Upper lobe of left lung (tissue), 6 donors: ENCODE data around the gene ERP44. TPM values are rescaled to one million over a fixed set of nuclear protein-coding genes. Genes with fewer than 3 reads are reported as not detected.
"Not testable (repeated sequence)": the region's sequence is repeated elsewhere in the genome, so short reads cannot be mapped to it uniquely, and the experiment has no call there.

ENCODE experiments used
- ATAC-seq, 2 donors: fragments of 200-7000 bp; cut with Tn5 transposase; one replicate each; pipeline ENCODE4 v1.9.1; 2022; ENCODE audit warnings: mild to moderate bottlenecking in 2 of 2, moderate library complexity in 2 of 2; ENCODE audit not compliant: low FRiP score in 2 of 2
- DNase-seq, 2 donors: peaks; one replicate each; pipeline ENCODE4 v3.0.0-alpha.2; 2019 to 2020
- H3K27ac ChIP-seq, 4 donors: fragments of 200-600 bp; sonication (generic); one replicate each; pipeline ENCODE4 v1.5.1; 2016 to 2019
- H3K27me3 ChIP-seq, 4 donors: fragments of 200-600 bp; sonication (generic); one replicate each; pipeline ENCODE4 v1.5.1; 2017 to 2019
- H3K36me3 ChIP-seq, 4 donors: fragments of 200-600 bp; sonication (generic); one replicate each; pipeline ENCODE4 v1.5.1; 2016 to 2019
- H3K4me1 ChIP-seq, 4 donors: fragments of 200-600 bp; sonication (generic); one replicate each; pipeline ENCODE4 v1.5.1; 2018 to 2019
- H3K4me3 ChIP-seq, 4 donors: fragments of 200-600 bp; sonication (generic); one replicate each; pipeline ENCODE4 v1.5.1; 2017 to 2019; ENCODE audit warnings: mild to moderate bottlenecking in 2 of 4, moderate library complexity in 1 of 4
- H3K9me3 ChIP-seq, 4 donors: fragments of 200-600 bp; sonication (generic); one replicate each; pipeline ENCODE4 v1.5.1; 2018 to 2019
- EP300 ChIP-seq, 4 donors: sonication (generic); formaldehyde crosslinking; IDR thresholded peaks; one replicate each; pipeline ENCODE4 v1.5.1; 2017; ENCODE audit warnings: antibody characterized with exemption in 4 of 4, control low read depth in 2 of 4
- POLR2A ChIP-seq, 4 donors: fragments of 450-650 bp; IDR thresholded peaks; one replicate each; pipeline ENCODE4 v1.5.1; 2016 to 2017; ENCODE audit warnings: antibody characterized with exemption in 4 of 4, mild to moderate bottlenecking in 2 of 4
- POLR2AphosphoS5 ChIP-seq, 2 donors: sonication (generic); formaldehyde crosslinking; IDR thresholded peaks; one replicate each; pipeline ENCODE4 v1.5.1; 2017; ENCODE audit warnings: antibody characterized with exemption in 2 of 2
- WGBS, 2 donors: methylation state at CpG; one replicate each; pipeline ENCODE4 v1.1.5; 2017 to 2018; 5-methylcytosine and 5-hydroxymethylcytosine counted together
- total RNA-seq, 6 donors: library from RNA; depleted of rRNA in 4 of 6; stranded (reverse); fragments of >200 nt in 4 of 6; gene quantifications; one replicate each; pipeline versions ENCODE4 v1.1.0 to v1.2.1, GENCODE V29; 2016 to 2021
- TF ChIP-seq, protein P1 (sequence below), 6 experiments: fragments of 450-650 bp in 4 of 6; fragments of 200-600 bp in 2 of 6; sonication (generic) in 2 of 6; IDR thresholded peaks; one replicate each; pipeline ENCODE4 v1.5.1; 2016 to 2019; ENCODE audit warnings: antibody characterized with exemption in 6 of 6
- donor health status: DM: no; HTN: no; CAD: no; lungs with moderate emphysema.
- donor health status: DM: no; HTN: yes; CAD: no; lungs with severe emphysema.

The ERP44 gene
- total RNA-seq, 6 donors from 2014 or later: 11.5 to 28.5 (median 20.4) TPM

DNA sequence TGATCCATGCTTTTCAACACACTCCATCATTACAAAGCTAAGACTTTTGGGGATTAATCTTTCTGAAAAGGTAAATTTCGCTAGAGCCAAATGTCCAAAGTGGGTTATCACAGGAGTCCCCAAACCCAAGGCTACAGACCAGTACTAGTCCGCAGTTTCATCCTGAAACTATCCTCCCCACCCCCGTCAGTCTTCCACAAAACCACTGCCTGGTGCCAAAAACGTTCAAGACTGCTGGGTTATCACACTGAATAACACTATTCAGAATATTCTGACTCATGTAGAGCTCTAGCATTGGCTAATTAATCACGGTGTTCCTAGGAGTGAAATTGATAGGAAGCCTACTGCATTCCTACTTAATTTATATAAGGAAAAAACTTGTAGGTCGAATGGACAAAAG, 24.7 kb downstream of the ERP44 start:
- no peaks in the 10 kb centered on the region for H3K36me3 ChIP-seq
- H3K27ac ChIP-seq: no peak overlapping the region
- TF ChIP-seq POLR2AphosphoS5 (IDR thresholded peaks at IDR 0.05): no peak
- no peak for TF ChIP-seq EP300 (IDR thresholded peaks at IDR 0.05)
- no peak for TF ChIP-seq POLR2A (IDR thresholded peaks at IDR 0.05)
- TF ChIP-seq, protein P1, sequence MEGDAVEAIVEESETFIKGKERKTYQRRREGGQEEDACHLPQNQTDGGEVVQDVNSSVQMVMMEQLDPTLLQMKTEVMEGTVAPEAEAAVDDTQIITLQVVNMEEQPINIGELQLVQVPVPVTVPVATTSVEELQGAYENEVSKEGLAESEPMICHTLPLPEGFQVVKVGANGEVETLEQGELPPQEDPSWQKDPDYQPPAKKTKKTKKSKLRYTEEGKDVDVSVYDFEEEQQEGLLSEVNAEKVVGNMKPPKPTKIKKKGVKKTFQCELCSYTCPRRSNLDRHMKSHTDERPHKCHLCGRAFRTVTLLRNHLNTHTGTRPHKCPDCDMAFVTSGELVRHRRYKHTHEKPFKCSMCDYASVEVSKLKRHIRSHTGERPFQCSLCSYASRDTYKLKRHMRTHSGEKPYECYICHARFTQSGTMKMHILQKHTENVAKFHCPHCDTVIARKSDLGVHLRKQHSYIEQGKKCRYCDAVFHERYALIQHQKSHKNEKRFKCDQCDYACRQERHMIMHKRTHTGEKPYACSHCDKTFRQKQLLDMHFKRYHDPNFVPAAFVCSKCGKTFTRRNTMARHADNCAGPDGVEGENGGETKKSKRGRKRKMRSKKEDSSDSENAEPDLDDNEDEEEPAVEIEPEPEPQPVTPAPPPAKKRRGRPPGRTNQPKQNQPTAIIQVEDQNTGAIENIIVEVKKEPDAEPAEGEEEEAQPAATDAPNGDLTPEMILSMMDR (IDR thresholded peaks at IDR 0.05): no peak
- ATAC-seq: no peak
- H3K4me3 ChIP-seq: no peak overlapping the region
- 87 to 89% methylated on average over 6 of the region's 6 CpGs for WGBS, 2 donors
- no peaks in the 10 kb centered on the region for H3K27me3 ChIP-seq
- H3K4me1 ChIP-seq: peaks cover 0 to 4% (median 0%) of the 10 kb centered on the region in 4 donors
- no peak for DNase-seq
- H3K9me3 ChIP-seq: no peaks in the 10 kb centered on the region

DNA sequence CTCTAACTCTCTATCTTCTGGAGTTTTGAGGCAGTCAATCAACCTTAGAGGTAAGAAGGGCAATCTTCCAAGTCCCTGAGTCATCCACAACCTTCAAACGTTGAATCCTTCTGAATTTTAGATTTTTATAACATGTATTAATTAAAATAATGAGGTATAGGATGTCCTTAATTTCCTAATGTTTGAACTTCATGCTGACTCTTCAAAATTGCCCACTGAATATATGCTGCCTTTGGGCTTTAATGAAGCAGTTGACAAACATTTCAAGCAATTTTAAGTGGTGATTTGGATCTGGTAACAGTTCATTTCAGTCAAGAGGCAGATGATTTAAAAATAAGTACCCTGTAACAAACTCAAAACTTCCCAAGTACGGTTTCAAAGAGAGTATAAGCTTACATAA, 26.0 kb downstream of the ERP44 start:
- H3K9me3 ChIP-seq: no peaks in the 10 kb centered on the region
- ATAC-seq (no peak), DNase-seq (no peak)
- peaks cover 0 to 4% (median 0%) of the 10 kb centered on the region in 4 donors for H3K4me1 ChIP-seq
- TF ChIP-seq, protein P1 (IDR thresholded peaks at IDR 0.05): no peak
- TF ChIP-seq POLR2A (IDR thresholded peaks at IDR 0.05): no peak
- TF ChIP-seq POLR2AphosphoS5 (IDR thresholded peaks at IDR 0.05): no peak
- no peak for TF ChIP-seq EP300 (IDR thresholded peaks at IDR 0.05)
- WGBS, 2 donors: 57 to 65% methylated on average over 2 of the region's 2 CpGs
- no peak overlapping the region for H3K4me3 ChIP-seq
- H3K27me3 ChIP-seq: no peaks in the 10 kb centered on the region
- no peaks in the 10 kb centered on the region for H3K36me3 ChIP-seq
- no peak overlapping the region for H3K27ac ChIP-seq

DNA sequence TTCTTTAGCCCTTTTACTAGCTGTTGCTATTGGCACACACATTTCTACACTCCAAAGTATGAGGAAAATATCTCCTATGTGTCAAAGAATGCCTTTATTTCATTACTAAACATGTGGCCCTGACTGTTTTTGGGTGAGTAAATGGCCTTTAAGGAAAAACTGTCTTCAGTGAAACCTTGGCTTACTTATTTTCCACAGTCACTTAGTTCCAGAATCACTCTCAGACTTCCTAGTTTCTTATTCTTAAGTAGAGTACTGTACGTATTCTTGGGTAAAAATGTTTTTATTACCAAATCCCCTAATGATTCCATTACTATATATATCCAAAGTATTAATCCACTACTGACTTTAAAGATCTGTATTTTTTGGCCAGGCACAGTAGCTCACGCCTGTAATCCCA, 27.5 kb downstream of the ERP44 start:
- Histone ChIP-seq H3K36me3 (no peaks in the 10 kb centered on the region), H3K27me3 (no peaks in the 10 kb centered on the region), H3K4me3 (no peak overlapping the region), H3K27ac (no peak overlapping the region), H3K9me3 (no peaks in the 10 kb centered on the region), H3K4me1 (peaks cover 4 to 7% (median 5%) of the 10 kb centered on the region in 4 donors)
- DNase-seq (no peak), ATAC-seq (no peak)
- TF ChIP-seq POLR2A (IDR thresholded peaks at IDR 0.05): no peak
- TF ChIP-seq, protein P1 (IDR thresholded peaks at IDR 0.05): no peak
- TF ChIP-seq POLR2AphosphoS5 (IDR thresholded peaks at IDR 0.05): no peak
- TF ChIP-seq EP300 (IDR thresholded peaks at IDR 0.05): no peak
- 86 to 92% methylated on average over 2 of the region's 2 CpGs for WGBS, 2 donors

DNA sequence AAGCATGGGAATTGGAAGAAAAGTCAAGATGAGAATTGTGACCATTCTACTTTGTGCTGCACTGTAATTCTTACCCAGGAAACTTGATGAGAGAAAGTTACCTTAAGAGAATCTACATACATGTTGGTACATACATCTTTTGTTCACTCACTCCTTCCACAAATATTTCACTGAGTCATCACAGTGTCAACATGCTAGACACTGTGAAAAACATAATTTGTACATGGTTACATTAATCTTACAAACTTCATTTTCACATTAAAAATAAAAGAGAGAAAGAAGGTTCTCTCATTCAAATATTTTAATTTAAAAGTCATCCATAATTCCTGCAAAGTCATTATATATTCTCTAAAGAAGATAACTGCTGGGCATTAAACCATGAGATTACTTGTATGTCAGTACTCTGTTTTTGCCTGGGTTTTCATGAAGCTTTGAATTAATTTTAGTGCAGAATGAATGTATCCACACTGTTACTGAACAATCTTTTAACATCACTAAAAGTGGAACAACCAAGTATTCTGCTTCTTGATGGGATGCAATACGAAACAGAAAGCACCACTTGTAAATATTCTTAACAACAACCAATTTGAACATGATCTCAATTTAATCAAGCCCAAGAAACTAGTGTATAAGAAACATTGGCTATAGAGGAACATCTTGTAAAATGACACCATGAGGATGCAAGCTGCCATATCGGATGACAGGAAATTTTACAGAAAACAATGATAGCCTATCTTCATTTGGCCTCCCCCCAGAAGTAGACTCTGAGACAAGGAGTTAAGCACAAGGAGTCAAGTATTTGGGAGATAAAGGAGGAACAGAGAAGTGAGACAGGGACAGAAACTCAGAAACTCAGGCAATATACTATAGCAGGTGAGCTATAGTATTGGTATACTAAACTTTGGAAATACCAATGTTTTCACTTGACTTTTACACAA, 28.4 kb downstream of the ERP44 start:
- Histone ChIP-seq H3K27me3 (no peaks in the 10 kb centered on the region), H3K9me3 (no peaks in the 10 kb centered on the region), H3K4me1 (peaks cover 4 to 10% (median 7%) of the 10 kb centered on the region in 4 donors), H3K27ac (no peak overlapping the region), H3K36me3 (no peaks in the 10 kb centered on the region), H3K4me3 (no peak overlapping the region)
- DNase-seq (no peak), ATAC-seq (no peak)
- 72 to 83% methylated on average over 2 of the region's 2 CpGs for WGBS, 2 donors
- TF ChIP-seq EP300 (IDR thresholded peaks at IDR 0.05) (no peak), POLR2AphosphoS5 (IDR thresholded peaks at IDR 0.05) (no peak), POLR2A (IDR thresholded peaks at IDR 0.05) (no peak)
- TF ChIP-seq, protein P1 (IDR thresholded peaks at IDR 0.05): no peak

DNA sequence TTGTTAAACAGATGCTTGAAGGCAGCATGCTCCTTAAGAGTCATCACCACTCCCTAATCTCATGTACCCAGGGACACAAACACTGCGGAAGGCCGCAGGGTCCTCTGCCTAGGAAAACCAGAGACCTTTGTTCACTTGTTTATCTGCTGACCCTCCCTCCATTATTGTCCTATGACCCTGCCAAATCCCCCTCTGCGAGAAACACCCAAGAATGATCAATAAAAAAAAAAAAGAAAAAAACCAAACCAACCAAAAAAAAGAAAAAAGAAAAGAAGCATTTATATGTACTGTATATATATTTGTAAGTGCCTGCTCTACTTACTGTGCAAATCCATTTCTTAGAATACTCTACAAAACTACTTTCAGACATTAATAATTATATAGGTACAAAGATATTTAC, 29.7 kb downstream of the ERP44 start:
- not testable (repeated sequence) for H3K36me3 ChIP-seq, H3K4me3 ChIP-seq, ATAC-seq, H3K9me3 ChIP-seq, DNase-seq, H3K27ac ChIP-seq, H3K27me3 ChIP-seq
- WGBS, 2 donors: 67 to 86% methylated on average over 1 of the region's 3 CpGs
- H3K4me1 ChIP-seq: peaks cover 4 to 10% (median 8%) of the 10 kb centered on the region in 4 donors

DNA sequence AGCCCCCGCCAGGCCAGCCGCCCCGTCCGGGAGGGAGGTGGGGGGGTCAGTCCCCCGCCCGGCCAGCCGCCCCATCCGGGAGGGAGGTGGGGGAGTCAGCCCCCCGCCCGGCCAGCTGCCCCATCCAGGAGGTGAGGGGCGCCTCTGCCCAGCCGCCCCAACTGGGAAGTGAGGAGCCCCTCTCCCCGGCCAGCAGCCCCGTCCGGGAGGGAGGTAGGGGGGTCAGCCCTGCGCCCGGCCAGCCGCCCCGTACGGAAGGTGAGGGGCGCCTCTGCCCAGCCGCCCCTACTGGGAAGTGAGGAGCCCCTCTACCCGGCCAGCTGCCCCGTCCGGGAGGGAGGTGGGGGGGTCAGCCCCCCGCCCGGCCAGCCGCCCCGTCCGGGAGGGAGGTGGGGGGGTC, 30.8 kb downstream of the ERP44 start:
- H3K27ac ChIP-seq, H3K4me3 ChIP-seq, ATAC-seq, H3K36me3 ChIP-seq, H3K9me3 ChIP-seq, H3K27me3 ChIP-seq: not testable (repeated sequence)
- WGBS, 2 donors: 98% methylated on average over 10 of the region's 30 CpGs; no CpG with 5 or more reads in 1 of the 2 donors
- peaks cover 4 to 10% (median 10%) of the 10 kb centered on the region in 4 donors for H3K4me1 ChIP-seq
- DNase-seq: peak in 1 of 2 donors; percentile 60
